ENCODE results near the gene RABL2B.
"Not testable (repeated sequence)": the region's sequence is repeated elsewhere in the genome, so short reads cannot be mapped to it uniquely, and the experiment has no call there.

- TF ChIP-seq CTCF, POLR2A (IDR thresholded peaks at IDR 0.05): not testable (repeated sequence)
Observed at GRCh38 chr22:50761829-50762228, 21.6 kb downstream of the RABL2B start.

Data from adrenal gland (tissue), 5 donors.